ENCODE results near the gene AGBL1.
A peak's percentile ranks its signal among the peaks of the same experiment; 100 is the strongest.

Gene AGBL1

DNA sequence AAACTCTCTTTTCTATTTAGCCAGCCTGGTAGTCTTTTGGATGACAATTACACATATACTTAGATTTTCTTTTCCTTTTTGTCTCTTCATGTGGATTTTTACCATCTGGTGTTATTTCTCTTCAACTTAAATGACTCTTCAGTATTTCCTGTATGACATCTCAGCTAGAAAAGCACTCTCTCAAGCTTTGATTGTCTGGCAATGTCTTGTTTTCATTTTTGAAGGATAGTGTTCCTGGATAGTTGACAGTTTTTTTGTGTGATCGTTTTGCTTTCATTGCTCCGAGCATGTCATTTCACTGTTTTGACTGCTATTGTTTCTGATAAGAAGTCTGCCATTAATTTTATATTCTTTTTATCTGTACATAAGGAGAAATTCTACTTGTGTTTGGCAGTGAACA, 766.4 kb downstream of the AGBL1 start:
- DNase-seq, result no peak

DNA sequence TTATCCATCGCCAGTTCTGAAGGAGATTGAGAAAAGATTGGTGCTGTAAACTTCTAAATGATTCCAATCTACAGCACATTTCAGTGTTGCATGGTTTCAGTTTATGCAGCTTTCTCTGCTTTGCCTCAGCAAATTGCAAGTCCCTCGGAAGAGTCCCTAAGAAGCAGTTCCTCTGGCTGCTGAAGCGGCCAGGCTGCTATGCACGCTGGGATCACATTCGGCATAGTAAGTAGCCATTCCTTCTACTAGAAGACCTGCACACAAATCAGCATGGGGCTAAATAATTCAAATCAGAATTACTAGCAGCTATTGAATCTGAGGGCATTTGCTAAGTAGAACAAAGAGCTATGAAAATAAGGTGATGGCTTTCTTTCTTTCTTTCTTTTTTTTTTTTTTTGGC, 769.5 kb downstream of the AGBL1 start:
- DNase-seq, result no peak

DNA sequence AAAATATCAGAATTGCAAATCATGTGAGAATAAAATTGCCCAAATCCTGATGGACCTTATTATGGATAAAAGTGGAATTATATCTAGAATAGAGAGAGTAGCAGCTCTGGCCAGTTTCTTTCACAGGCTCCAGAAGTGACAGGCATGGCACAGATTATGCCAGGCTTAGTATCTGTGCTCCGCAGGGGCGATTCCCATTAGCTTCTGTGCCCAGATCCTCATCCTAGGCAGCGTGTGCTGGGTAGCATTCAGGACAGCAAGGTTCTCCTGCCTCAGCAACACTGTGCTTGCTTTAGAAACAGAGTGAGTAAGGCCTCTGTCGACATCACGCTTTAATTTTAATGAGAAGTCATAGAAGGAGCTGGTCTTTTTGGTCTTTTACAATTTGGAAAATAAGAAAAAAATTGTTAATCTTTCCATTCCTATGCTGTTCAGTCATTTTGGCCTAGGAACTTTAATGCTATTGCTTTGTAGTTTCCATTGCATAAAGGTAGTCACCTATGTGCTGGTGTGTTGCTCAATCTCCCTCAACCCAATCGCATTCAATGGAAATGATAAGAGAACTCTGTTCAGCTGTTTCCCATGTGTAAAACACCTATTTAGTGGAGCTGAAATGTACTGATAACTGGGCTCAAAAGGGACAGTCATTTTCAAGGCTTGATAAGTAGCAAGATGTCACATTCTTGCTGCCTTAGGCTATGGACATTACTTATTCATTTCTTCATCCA, 770.1 kb downstream of the AGBL1 start:
- no peak for DNase-seq

DNA sequence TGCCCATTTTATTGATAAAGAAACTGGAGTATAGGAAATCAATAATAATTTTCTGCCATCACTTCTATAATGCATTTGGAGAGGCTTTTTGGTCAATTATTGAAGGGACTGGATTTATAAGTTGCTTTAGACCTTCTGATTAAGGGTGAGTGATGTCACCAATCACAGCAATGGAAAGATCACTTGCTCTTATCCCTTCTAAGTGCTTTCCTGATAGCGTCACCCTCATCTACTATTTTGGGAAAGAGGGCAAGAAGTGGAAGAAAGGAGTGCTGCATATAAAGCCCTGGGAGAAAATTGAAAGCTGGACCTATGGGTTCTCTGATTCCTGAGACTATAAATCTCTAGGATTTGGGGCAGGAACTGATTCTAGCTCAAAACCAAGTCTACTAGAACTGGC, 771.3 kb downstream of the AGBL1 start:
- DNase-seq, result no peak

DNA sequence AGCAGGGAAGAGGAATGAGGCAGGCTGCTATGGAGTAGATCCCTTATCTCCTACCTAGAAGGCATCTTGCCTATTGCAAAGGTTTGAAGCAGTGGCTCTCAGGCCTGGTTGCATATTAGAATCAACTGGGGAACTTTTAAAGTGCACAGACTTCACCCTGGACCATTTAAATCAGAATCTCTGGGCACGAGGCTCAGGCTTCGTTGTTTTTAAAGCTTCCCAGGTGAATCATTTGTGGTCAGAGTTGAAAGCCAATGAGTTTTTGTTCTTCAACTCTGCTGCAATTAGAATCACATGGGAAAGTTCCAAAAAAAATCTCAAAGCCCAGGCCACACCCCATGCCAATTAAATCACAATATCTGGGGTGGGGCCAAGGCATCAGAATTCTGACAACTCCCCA, 773.1 kb downstream of the AGBL1 start:
- DNase-seq, result no peak

DNA sequence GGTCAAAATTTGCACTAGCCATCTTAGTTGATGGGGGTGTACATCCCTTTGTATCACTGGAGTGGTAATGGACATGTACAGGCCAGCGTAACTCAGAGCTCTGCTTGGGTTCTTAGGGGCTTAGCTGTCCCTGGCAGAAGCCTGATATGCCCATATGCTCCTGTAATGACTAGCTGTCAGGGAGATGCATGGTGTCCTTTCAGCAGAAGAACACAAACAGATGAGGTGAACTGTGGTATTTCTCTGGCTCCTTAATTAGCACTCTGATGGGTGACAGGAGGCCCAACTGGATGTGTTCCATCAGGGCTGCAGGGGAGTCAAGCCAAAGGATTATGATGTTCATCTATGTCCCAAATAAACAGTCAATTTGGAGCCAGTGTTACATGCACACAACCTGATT, 774.5 kb downstream of the AGBL1 start:
- no peak for DNase-seq

DNA sequence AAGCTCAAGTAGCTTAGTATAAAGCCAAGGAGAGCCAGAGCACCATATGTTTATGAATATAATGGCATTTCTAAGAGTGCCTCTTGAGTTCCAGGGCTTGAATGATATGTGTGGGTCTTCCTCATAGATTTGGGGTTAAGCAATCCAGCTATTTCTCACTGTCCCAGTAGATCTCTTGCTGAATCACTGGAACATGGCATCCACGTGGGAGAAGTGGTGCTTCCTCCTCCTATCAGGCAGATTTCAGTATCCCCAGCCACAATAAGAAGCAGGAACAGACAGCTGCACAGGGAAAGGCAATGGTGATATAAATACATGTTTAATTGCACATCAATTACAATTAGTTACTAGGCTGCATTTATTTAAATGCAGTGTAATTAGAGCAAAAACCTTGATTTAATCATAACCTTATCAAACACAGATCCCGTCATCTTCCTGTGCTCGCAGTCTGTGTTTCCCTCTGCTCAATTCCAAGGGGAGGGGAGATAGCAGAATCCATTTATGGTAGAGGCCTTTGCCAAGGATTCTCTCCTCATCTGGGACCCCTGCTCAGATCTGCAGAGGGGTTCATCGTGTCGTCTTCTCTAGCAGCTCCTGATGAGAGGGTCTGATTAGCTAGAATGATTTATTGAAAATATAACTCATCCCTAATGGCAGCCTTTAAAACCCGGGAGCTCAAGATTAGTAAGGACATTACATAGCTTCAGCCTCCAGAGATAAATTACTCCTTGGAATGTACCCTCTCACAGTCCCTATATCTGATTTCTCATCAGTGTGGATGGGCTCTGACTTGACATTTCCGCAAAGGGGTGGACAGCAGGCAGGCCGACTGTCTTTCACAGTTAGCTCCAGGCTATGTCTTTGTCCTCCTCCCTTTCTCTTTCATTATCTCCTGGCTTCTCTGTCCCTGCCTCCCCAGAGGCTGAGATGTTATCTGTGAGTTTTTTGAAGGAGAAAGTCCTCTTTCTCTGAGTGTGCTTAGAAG, 775.9 kb downstream of the AGBL1 start:
- DNase-seq, result no peak

DNA sequence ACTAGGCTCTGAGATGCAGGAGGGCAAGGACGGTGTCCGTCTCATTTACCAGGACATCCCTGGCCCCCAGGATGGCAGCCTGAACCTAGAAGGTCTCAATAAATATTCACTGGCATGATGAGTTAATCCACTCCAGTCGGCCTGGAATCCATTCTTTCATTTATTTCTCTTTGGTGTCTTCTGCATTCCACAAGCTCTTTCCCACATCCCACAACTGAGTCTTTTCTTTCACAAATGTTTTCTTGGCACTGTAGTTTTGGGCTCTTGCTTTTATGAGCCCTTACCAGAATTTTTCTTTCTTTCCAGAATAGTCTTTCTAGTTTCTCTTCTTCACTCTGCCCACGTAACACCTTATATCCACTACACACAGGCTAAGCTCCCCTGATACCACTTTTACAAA, 778.0 kb downstream of the AGBL1 start:
- no peak for DNase-seq

DNA sequence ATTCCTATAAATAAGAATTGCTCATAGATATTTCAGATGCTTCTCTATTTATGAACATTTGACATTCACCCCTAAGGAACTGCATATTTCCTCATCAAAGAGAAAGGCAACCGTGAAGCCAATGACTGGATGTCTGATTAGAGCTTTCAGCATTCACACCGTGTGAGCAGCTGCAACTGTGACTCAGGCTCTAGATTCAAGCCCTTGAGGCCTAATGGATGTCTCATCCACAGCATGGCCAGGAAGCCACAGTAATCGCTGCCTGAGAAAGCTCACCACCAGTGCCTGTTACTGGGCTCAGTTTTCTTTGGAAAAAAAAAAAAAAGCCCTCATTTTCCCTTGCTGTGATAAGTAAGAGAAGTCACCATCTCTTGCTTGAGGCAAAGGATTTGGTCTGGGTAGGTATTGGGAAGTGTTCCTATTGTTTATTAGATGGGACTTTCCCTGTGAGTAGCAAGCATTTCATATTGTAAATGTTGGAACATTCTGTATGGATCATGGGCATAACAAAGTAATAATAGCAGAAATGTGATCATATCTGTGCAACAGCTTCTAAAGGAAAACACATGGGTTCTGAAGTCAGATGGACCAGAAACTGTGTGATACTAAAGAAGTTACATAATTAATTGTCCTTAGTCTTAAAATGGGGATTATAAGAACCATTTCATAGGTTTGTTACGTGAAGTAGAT, 783.7 kb downstream of the AGBL1 start:
- no peak for DNase-seq

DNA sequence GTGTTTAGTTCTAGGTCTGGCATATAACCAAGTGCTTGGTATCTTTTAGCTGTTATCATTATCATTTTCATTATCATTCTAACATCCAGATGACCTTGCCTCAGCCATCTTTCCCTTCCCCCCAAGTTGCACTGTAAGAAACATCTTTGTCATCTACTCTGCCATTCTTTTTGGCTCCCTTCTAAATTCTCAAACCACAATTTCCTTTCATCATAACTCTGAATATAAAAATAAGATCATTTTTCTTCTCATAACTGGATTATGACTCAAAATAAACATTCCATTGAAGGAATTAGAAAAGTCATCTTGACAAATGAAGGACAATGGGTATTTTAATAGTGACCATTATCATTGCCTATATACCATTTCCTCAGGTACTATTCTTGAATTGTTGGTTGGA, 786.2 kb downstream of the AGBL1 start:
- DNase-seq, result no peak

DNA sequence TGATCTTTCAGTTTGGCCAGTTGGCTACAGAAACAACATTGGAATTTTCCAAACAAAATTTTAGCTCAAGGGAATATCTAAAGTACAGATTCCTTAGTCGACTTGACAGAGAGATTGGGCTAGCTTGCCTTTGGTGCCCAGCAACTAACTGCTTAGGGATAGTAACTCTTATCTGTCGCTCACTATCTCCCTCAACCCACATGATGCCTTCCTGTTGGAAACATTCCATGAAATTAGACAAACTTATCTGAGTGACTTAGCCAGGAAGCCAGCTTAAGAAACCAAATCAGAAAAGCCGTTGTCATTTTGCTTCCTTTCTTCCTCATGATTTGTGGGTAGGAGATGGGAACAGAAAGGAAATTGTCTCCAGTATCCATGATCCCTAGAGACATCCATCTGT, 791.2 kb downstream of the AGBL1 start:
- no peak for DNase-seq

DNA sequence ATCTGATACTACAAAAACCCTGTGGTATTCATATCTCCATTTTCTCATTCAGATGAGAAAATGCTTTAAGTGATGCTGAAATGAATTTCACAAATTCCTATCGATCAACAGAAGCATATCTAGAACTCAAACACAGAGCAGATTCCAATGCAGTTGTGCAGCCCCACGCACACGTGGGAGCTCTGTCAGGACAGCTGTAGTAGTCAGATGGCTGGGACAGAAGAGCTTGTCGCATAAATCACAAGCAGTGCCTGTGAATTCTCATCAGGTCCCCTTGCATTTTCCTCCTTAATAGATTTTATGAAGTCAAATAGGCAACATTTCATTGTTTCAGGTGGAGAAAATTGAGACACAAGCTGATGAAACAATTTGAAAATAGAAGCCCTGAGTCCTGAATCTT, 792.3 kb downstream of the AGBL1 start:
- DNase-seq, result no peak

DNA sequence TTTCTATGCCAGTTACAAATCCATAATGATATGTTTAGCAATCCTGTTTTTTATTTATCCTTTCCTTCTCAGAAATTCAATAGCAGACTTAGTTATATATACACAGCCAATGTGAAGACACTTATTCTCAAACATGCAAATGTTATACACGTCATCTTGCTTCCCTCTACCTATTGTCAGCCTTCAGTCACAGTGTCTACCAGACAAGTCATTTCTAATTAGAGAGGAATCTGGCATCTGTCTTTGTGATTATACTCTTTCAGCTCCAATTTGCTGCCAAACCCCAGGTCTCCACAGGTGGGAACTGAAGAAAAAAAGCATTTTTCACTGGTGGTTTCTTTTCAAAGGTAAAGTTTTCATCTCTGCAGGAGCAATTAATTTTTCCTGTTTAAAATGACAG, 793.1 kb downstream of the AGBL1 start:
- DNase-seq, result no peak

DNA sequence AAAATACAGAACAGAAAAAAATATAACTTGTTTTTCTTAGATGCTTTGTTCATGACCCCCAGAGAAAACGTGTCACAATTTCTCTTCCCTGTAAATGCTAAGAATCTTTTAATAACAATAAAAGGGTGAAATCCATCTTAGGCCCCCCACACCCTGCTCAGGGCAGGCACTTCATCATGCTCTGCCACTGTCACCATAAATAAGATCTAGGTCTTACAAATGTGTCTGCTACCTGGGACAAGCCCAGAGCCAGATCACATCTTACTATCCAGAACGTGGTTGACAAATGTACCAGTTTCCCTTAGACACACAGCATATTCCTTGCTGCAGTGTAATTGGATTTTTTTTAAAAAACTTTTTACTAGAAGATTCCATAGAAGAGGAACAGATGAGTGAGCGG, 795.4 kb downstream of the AGBL1 start:
- no peak for DNase-seq

DNA sequence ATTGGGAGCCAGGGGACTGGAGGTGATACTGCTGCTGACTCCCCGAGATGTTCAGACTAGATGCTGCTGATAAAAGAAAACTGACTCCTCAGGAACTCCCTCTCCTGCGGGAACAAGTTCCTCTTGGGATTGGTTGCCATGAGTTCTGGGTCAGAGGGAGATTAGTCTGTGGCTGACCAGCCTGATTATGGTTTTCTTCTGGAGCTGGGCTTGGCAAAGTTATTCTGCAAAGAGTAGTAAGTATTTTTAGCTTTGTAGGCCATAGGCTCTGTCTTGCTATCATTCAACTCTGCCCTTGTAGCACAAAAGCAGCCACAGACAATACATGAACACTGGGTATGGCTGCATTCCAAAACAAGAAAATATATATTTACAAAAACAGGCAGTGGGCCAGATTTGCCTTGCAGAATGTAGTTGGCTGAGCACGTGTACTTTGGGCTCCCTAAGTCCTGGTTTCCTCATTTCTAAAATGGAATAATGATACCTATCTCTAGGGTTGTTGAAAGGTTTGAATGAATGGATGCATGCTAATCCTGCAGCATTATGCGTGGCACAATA, 796.8 kb downstream of the AGBL1 start:
- DNase-seq, result no peak

DNA sequence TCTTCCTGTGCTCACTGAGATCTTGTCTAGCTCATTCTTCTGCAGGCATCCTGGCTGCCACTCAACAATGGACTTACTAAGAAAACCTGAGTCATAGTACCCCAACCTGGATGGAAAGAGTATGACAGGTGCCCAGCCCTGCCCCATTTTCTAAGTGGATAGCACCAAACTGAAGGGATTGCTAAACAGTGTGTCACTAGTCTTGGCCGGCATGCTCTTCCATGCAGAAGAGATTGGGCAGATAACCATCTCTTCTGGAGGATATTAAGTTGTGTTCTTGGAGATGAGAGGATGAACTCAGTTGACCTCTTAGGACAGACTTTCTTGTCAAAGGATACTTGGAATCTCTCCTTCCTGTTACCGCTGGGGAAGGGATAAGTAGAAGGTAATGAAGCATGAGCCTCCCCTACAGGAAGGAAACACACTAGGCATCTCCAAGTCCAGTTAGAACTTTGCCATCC, 797.5 kb downstream of the AGBL1 start:
- DNase-seq, result no peak

DNA sequence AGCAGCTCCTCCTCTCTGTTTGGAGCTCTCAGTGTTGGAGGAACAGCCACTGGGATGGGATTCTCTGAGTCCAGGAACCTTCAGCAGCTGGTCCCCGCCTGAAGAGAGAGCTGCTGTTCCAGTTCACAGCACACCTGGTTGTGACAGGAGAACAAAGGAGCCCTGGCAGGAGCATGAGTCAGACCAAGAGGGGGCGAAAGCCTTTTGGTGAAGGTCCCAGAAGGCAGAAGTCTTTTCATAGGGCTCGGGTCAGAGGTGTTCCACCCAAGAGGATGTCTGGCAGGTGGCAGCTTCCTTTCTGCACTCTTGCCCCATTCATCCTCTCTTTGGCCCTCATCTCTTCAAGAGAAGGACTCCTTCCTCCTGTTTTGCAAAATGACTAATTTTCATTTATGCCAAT, 799.2 kb downstream of the AGBL1 start:
- peak; percentile 11 for DNase-seq

DNA sequence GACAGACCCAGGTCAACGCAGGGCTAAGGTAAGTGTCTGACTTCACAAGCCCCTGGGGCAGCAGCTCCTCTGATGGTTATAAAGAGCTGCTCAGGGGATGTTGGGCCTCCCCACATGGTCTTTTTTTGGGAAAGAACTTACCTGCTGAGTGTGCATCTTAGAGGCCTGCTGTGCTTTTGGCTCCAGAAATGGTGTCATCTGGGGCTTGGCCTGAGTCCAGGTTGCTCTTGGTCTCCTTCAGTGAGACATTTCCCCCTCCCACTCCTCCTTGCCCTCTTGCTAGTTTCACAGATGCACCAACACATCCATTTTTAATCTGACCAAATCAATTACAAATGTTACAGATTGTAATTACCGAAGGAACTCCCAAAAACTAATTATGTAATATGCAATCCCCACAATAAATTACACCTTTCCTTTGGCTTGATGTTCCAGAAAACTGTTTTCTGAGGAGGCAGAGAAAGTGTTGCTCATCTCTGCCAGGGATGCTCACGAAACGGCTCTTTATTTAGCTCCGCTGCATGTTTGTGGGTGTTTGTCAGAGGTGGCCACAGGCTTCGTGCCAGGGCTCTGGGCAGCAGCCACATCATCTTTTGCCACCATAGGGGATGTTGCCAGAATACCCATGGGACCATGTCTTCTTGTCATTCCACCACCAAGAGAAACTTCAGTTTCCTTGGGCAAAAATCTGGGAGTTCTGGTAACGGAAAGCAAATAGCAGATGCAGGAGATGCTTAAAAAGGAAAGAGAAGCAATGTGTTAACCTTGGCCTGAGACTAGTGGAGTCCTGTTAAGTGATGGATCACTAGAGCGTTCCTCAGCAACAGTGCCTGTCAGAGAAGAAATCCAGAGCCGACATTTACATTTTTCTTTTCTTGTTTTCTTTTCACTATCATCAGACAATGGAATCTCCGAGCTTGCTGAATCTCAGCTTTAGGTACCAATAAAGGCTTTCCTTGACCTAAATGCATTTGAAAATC, 799.9 kb downstream of the AGBL1 start:
- DNase-seq, result no peak

DNA sequence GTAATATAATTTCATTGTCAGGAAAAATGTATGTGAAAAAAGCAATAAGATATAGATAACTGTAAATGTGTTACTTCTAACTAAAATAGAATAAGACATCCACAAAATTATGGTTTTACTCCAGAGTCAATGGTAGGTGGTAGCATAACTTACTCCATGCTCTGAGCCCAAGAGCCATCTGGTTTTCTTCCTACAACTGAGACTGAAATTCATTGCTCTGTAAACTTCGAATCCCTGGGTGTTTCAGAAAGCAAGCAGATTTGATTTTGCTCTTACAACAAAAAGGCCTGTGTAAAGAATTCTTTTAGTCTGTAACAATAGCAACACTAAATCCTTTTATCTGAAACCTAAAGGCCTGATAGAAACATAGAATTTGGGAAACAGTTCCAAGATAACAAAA, 805.9 kb downstream of the AGBL1 start:
- no peak for DNase-seq

DNA sequence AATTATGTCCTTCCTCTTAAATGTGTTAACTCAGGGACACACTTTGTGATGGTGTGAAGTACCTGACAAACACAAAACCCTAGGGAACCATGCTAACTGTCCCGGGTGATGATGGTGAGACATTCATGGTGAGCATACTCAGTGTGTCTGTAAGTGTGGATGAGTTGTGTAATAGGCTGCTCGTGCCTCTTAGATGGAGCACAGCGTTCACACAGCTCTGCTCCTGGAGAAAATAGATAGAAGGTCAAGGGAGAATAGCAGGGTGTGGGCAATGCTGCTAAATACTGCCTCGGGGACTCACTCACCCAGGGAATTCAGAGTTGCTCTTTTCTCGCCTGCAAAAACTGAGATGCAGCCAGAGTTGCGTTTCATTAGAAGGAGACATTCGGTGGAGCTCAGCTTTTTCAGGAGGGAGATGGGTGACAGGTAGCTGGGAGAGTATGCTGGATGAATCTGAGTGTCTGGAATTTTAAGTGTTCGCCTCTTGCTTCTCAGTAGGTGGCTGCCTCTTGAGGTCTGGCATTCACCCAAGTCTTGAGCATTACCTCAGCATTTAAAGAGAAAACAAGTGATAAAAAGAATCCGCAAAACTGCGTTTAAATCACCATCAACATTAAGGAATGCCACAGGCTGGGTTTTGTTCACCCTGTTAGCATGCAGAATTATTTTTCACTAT, 813.2 kb downstream of the AGBL1 start:
- DNase-seq, result peak; percentile 48

DNA sequence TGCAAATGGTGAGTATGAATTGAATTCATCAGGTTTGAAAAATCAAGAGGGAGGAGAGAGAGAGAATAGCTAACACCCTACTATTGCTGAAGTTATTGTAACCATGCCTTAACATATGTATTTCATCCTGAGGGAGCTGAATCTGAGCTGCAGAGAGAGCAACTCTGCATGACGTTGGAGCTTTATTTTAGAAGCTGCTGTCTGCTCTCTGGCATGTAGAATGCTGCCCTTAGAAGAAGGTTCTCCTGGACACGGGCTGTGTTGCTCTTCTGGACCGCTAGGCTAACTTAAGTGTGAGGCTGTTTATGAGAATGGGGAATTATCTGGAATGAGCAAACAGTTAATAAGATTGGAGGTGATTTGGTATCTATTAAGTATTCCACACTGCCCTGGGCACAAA, 814.6 kb downstream of the AGBL1 start:
- no peak for DNase-seq
